Endothelial cell of umbilical vein (primary cell): ENCODE measurements around the gene SNX22. TPM values are rescaled to one million over a fixed set of nuclear protein-coding genes. Genes with fewer than 3 reads are reported as not detected.
A peak's percentile ranks its signal among the peaks of the same experiment; 100 is the strongest.

Source experiments
- BruUV-seq: library from RNA; stranded (reverse); fragments of 400-500 nt; replicated peaks from 2 replicates; lab custom pipeline; 2021; lab: Mats Ljungman, UMichigan
- CTCF ChIA-PET: fragments of 300-600, 350-600 bp; sonication (Branson Sonifier 250); formaldehyde crosslinking; loops from one replicate; lab custom pipeline; 2021; ENCODE audit warnings: antibody characterized with exemption, inconsistent platforms; lab: Charles Lee
- POLR2A ChIA-PET: fragments of 300-600, 350-600 bp; sonication (Branson Sonifier 250); formaldehyde crosslinking; loops from one replicate; lab custom pipeline; 2021; ENCODE audit warnings: antibody characterized with exemption, inconsistent platforms; lab: Charles Lee
- DNase-seq: peaks from one replicate; pipeline ENCODE4 v3.0.0-alpha.2; 2011; ENCODE audit warnings: low read depth, low spot score
- FAIRE-seq: peaks from 2 replicates; lab custom pipeline; 2011; peaks lifted over from hg19 to GRCh38; lab: Jason Lieb, UNC
- H2AFZ ChIP-seq: 2 replicates; pipeline ENCODE4 v1.6.0; 2012; ENCODE audit warnings: low read depth, low read length, control low read depth, inconsistent platforms
- H3K27ac ChIP-seq: 2 replicates; pipeline ENCODE4 v1.5.1; 2011; ENCODE audit warnings: low read depth, mild to moderate bottlenecking, control low read depth, low read length, moderate library complexity; ENCODE audit not compliant: insufficient read depth
- H3K27me3 ChIP-seq, 2 experiments: 2 replicates each; pipeline versions ENCODE4 v1.6.0 to v1.6.1; 2011; ENCODE audit warnings: low read length in 2 of 2, mixed read lengths in 1 of 2; ENCODE audit not compliant: control insufficient read depth in 2 of 2, insufficient read depth in 2 of 2
- H3K36me3 ChIP-seq, 2 experiments: 2 replicates in 1 of 2; 3 replicates in 1 of 2; pipeline ENCODE4 v1.5.1; 2011; ENCODE audit warnings: low read length in 2 of 2, mild to moderate bottlenecking in 1 of 2, moderate library complexity in 1 of 2; ENCODE audit not compliant: control insufficient read depth in 2 of 2, insufficient read depth in 2 of 2; ENCODE audit errors: extremely low read depth in 1 of 2
- H3K4me1 ChIP-seq: 3 replicates; pipeline ENCODE4 v1.5.1; 2011; ENCODE audit warnings: mild to moderate bottlenecking, low read length; ENCODE audit not compliant: control insufficient read depth, insufficient read depth; ENCODE audit errors: extremely low read depth
- H3K4me2 ChIP-seq: 2 replicates; pipeline ENCODE4 v1.6.1; 2011; ENCODE audit warnings: low read length, control low read depth, mixed read lengths; ENCODE audit not compliant: insufficient read depth
- H3K4me3 ChIP-seq, 3 experiments: fragments of 200-600 bp in 1 of 3; sonication (generic), shearing (Covaris generic) in 1 of 3; replicated peaks in 1 of 3; 2 replicates each; pipeline ENCODE4 v1.5.1; 2011 to 2016; ENCODE audit warnings: control low read depth in 3 of 3, low read length in 3 of 3, mild to moderate bottlenecking in 2 of 3, inconsistent platforms in 1 of 3, low read depth in 1 of 3, moderate library complexity in 1 of 3; ENCODE audit not compliant: insufficient read depth in 1 of 3
- H3K79me2 ChIP-seq: 2 replicates; pipeline ENCODE4 v1.6.0; 2012; ENCODE audit warnings: low read length, inconsistent platforms; ENCODE audit not compliant: control insufficient read depth, insufficient read depth
- H3K9ac ChIP-seq: replicated peaks from 2 replicates; pipeline ENCODE3; 2011; ENCODE audit warnings: low read length, control low read depth; ENCODE audit not compliant: insufficient read depth; ENCODE audit errors: extremely low read depth
- H3K9me1 ChIP-seq: replicated peaks from 3 replicates; pipeline ENCODE4 v1.6.0; 2011; ENCODE audit warnings: mild to moderate bottlenecking, low read length; ENCODE audit not compliant: control insufficient read depth, insufficient read depth; ENCODE audit errors: extremely low read depth
- H3K9me3 ChIP-seq: replicated peaks from 2 replicates; pipeline ENCODE4 v1.5.1; 2012; ENCODE audit warnings: low read length, inconsistent platforms; ENCODE audit not compliant: control insufficient read depth, insufficient read depth
- H4K20me1 ChIP-seq: replicated peaks from 2 replicates; pipeline ENCODE3; 2011; ENCODE audit warnings: mild to moderate bottlenecking, low read length; ENCODE audit not compliant: control insufficient read depth, insufficient read depth; ENCODE audit errors: extremely low read depth
- CTCF ChIP-seq, 2 donors: IDR thresholded peaks; 1 replicate in 1 of 2; 2 replicates in 1 of 2; pipeline ENCODE4 v1.5.1; 2011; ENCODE audit warnings: low read length in 2 of 2, mild to moderate bottlenecking in 2 of 2, moderate library complexity in 2 of 2, control low read depth in 1 of 2, inconsistent platforms in 1 of 2, low read depth in 1 of 2; ENCODE audit not compliant: insufficient read depth in 1 of 2; ENCODE audit errors: extremely low read depth in 1 of 2
- EZH2 ChIP-seq: IDR thresholded peaks from 2 replicates; pipeline ENCODE4 v1.6.1; 2012; ENCODE audit warnings: borderline replicate concordance, low read depth, mild to moderate bottlenecking, moderate library complexity, low read length, inconsistent platforms; ENCODE audit not compliant: severe bottlenecking
- FOS ChIP-seq: IDR thresholded peaks from 2 replicates; pipeline ENCODE4 v1.6.1; 2011; ENCODE audit warnings: mild to moderate bottlenecking, low read length, moderate library complexity, borderline replicate concordance; ENCODE audit not compliant: insufficient read depth
- GATA2 ChIP-seq: IDR thresholded peaks from 2 replicates; pipeline ENCODE4 v1.7.0; 2011; ENCODE audit warnings: low read depth, mild to moderate bottlenecking, moderate library complexity, mixed read lengths, low read length; ENCODE audit not compliant: insufficient read length, insufficient read depth
- JUN ChIP-seq: IDR thresholded peaks from 2 replicates; pipeline ENCODE4 v1.6.1; 2011; ENCODE audit warnings: borderline replicate concordance, low read depth; ENCODE audit not compliant: insufficient read length, insufficient read depth
- MAX ChIP-seq: IDR thresholded peaks from 2 replicates; pipeline ENCODE4 v1.6.1; 2011; ENCODE audit not compliant: insufficient read depth, insufficient read length
- MYC ChIP-seq: IDR thresholded peaks from one replicate; pipeline ENCODE4 v1.6.1; 2011; ENCODE audit warnings: mild to moderate bottlenecking, low read depth, low read length
- POLR2A ChIP-seq: IDR thresholded peaks from 2 replicates; pipeline ENCODE4 v1.6.1; 2012; ENCODE audit warnings: low read depth, mild to moderate bottlenecking, control low read depth, low read length
- POLR2AphosphoS5 ChIP-seq: IDR thresholded peaks from 2 replicates; pipeline ENCODE4 v1.6.1; 2012; ENCODE audit warnings: low read depth, mild to moderate bottlenecking, control low read depth, low read length, moderate library complexity; ENCODE audit not compliant: insufficient read depth
- dilution Hi-C: fragments of 300-500 bp; cut with MboI; formaldehyde crosslinking; loops from one replicate; pipeline ENCODE4 v1.15.0; 2019; ENCODE audit warnings: low sequenced_read_pairs; ENCODE audit not compliant: extremely low pct_ligation_motif_present
- intact Hi-C: fragments of 100-400 bp; cut with micrococcal nuclease; formaldehyde crosslinking; loops from one replicate; pipeline ENCODE4 v1.10.0; 2022
- polyA plus RNA-seq, 4 experiments: library from polyadenylated mRNA; depleted of rRNA in 3 of 4; stranded (reverse) in 3 of 4; unstranded in 1 of 4; fragments of >200 nt; gene quantifications; 2 replicates each; pipeline versions ENCODE4 v1.2.1 to v1.2.3, GENCODE V29; 2011 to 2012; ENCODE audit warnings: missing spikeins in 1 of 4
- total RNA-seq: library from RNA; stranded (reverse); gene quantifications from 2 replicates; pipeline ENCODE4 v1.2.3, GENCODE V29; 2021

SNX22 gene
- total and polyA plus RNA-seq, 2 donors (not counting 3 experiments of a cell fraction or from before 2014, with no cell fraction given) = 0.14 to 0.73 TPM

GRCh38 chr15:64161688-64162477 is 10.4 kb downstream of the SNX22 start:
- intact Hi-C loops = loop anchor here (2.0 kb wide), 1 partner anchor 225 kb away; the partner anchor contains the start of gene TRIP4
- H3K4me2 ChIP-seq = peak overlapping the region; percentile 56
- ChIA-PET CTCF (interaction anchor here (3.3 kb wide), 1 partner anchor 8 kb away, joined by 33 read pairs; no protein-coding TSS in a partner anchor), POLR2A (interaction anchor here (0.7 to 1.7 kb wide), 2 partner anchors 94 to 226 kb away, joined by 3 to 8 read pairs; partner anchors contain the start of gene TRIP4)
- TF ChIP-seq JUN (no peak), EZH2 (no peak), POLR2AphosphoS5 (no peak), CTCF (IDR thresholded peaks at IDR 0.05; ENCODE audit: extremely low read depth in 1 of 2, insufficient read depth in 1 of 2, low read depth in 1 of 2, low read length in 2 of 2) (no peak), FOS (no peak), GATA2 (no peak), MYC (no peak), POLR2A (no peak), MAX (no peak)
- peak overlapping the region; percentile 77 to 96 (median 94) for H3K4me3 ChIP-seq
- TSS peak; percentile 70 for BruUV-seq
- H4K20me1 ChIP-seq = no peaks in the 10 kb centered on the region
- H3K9me3 ChIP-seq = no peaks in the 10 kb centered on the region
- FAIRE-seq = peak; percentile 4
- dilution Hi-C loops = no loop called here
- peaks cover 42% of the 10 kb centered on the region for H3K79me2 ChIP-seq
- H3K36me3 ChIP-seq = peaks cover 11 to 33% of the 10 kb centered on the region in 2 experiments
- H3K9me1 ChIP-seq = no peaks in the 10 kb centered on the region
- H3K27ac ChIP-seq = peak overlapping the region; percentile 70
- H3K27me3 ChIP-seq = no peaks in the 10 kb centered on the region
- peak; percentile 8 for DNase-seq
- no peak overlapping the region for H2AFZ ChIP-seq
- H3K4me1 ChIP-seq = peaks cover 16% of the 10 kb centered on the region
- peak overlapping the region; percentile 93 for H3K9ac ChIP-seq
